H1 (cell line): Measurements from ENCODE around the gene PLEK. TPM values are rescaled to one million over a fixed set of nuclear protein-coding genes. Genes with fewer than 3 reads are reported as not detected.

Source experiments
- CTCF ChIA-PET: fragments of 300-600 bp; sonication (Branson Sonifier 250); formaldehyde crosslinking; loops from one replicate; lab custom pipeline; 2021; ENCODE audit not compliant: partially characterized antibody; lab: Charles Lee
- POLR2A ChIA-PET: fragments of 300-600 bp; sonication (Branson Sonifier 250); formaldehyde crosslinking; loops from one replicate; lab custom pipeline; 2021; ENCODE audit warnings: inconsistent platforms; ENCODE audit not compliant: partially characterized antibody; lab: Charles Lee
- DNase-seq, 2 experiments: peaks; one replicate each; pipeline versions ENCODE4 v3.0.0 to v3.0.0-alpha.2; 2010 to 2022; ENCODE audit warnings: low spot score in 2 of 2, low read depth in 1 of 2, mixed read lengths in 1 of 2
- FAIRE-seq: peaks from 2 replicates; lab custom pipeline; 2011; peaks lifted over from hg19 to GRCh38; lab: Jason Lieb, UNC
- H2AFZ ChIP-seq: 2 replicates; pipeline ENCODE4 v1.8.1; 2012; ENCODE audit warnings: low read length, inconsistent platforms
- H2AK5ac ChIP-seq: 2 replicates; pipeline ENCODE4 v1.6.1; 2013; ENCODE audit warnings: low read depth, low read length
- H2BK120ac ChIP-seq: replicated peaks from 2 replicates; pipeline ENCODE3; 2013; ENCODE audit warnings: low read depth, low read length, inconsistent platforms
- H2BK12ac ChIP-seq: 2 replicates; pipeline ENCODE4 v1.6.1; 2013; ENCODE audit warnings: low read depth, low read length
- H2BK15ac ChIP-seq: 2 replicates; pipeline ENCODE4 v1.6.1; 2013; ENCODE audit warnings: low read length
- H2BK20ac ChIP-seq: 2 replicates; pipeline ENCODE4 v1.6.1; 2013; ENCODE audit warnings: low read length
- H2BK5ac ChIP-seq: 2 replicates; pipeline ENCODE4 v1.6.1; 2013; ENCODE audit warnings: low read depth, low read length
- H3K14ac ChIP-seq: 2 replicates; pipeline ENCODE4 v1.6.1; 2013; ENCODE audit warnings: inconsistent platforms; ENCODE audit not compliant: insufficient read length
- H3K18ac ChIP-seq: 2 replicates; pipeline ENCODE4 v1.6.1; 2013; ENCODE audit warnings: low read length; ENCODE audit errors: extremely low read depth
- H3K23ac ChIP-seq: 2 replicates; pipeline ENCODE4 v1.6.1; 2013; ENCODE audit warnings: inconsistent platforms; ENCODE audit not compliant: insufficient read length
- H3K23me2 ChIP-seq: 2 replicates; pipeline ENCODE4 v1.6.1; 2013; ENCODE audit warnings: low read depth, low read length
- H3K27ac ChIP-seq: 2 replicates; pipeline ENCODE4 v1.6.1; 2011; ENCODE audit warnings: low read depth, low read length, inconsistent platforms
- H3K27me3 ChIP-seq, 4 experiments: replicated peaks in 1 of 4; 1 replicate in 1 of 4; 2 replicates in 3 of 4; pipeline versions ENCODE4 v1.6.1 to v1.8.1; 2011 to 2013; ENCODE audit warnings: low read length in 3 of 4, mild to moderate bottlenecking in 3 of 4, inconsistent platforms in 2 of 4, mixed read lengths in 2 of 4, moderate library complexity in 1 of 4; ENCODE audit not compliant: control insufficient read depth in 3 of 4, insufficient read depth in 3 of 4; ENCODE audit errors: extremely low read depth in 1 of 4
- H3K36me3 ChIP-seq, 4 experiments: 2 replicates each; pipeline versions ENCODE4 v1.6.1 to v1.8.1; 2011 to 2013; ENCODE audit warnings: mild to moderate bottlenecking in 4 of 4, low read length in 3 of 4, moderate library complexity in 2 of 4, control low read depth in 1 of 4, inconsistent platforms in 1 of 4; ENCODE audit not compliant: insufficient read depth in 4 of 4, control insufficient read depth in 2 of 4
- H3K4ac ChIP-seq: replicated peaks from 2 replicates; pipeline ENCODE3; 2013; ENCODE audit warnings: low read length, low read depth, mixed read lengths, inconsistent platforms; ENCODE audit not compliant: insufficient read length
- H3K4me1 ChIP-seq, 4 experiments: replicated peaks in 1 of 4; 1 replicate in 1 of 4; 2 replicates in 3 of 4; pipeline versions ENCODE4 v1.6.1 to v1.8.1; 2011 to 2013; ENCODE audit warnings: low read length in 3 of 4, inconsistent platforms in 2 of 4, mixed read lengths in 1 of 4; ENCODE audit not compliant: insufficient read depth in 4 of 4, control insufficient read depth in 3 of 4
- H3K4me2 ChIP-seq, 2 experiments: 2 replicates each; pipeline versions ENCODE4 v1.6.1 to v1.8.1; 2011 to 2013; ENCODE audit warnings: low read depth in 2 of 2, low read length in 2 of 2, control low read depth in 1 of 2, inconsistent platforms in 1 of 2, mild to moderate bottlenecking in 1 of 2; ENCODE audit not compliant: insufficient read depth in 1 of 2
- H3K4me3 ChIP-seq, 4 experiments: fragments of 200-600, 300-600 bp in 1 of 4; sonication (generic), shearing (Covaris generic), sonication (Bioruptor Twin) in 1 of 4; 2 replicates each; pipeline versions ENCODE4 v1.5.1 to v1.8.1; 2011 to 2016; ENCODE audit warnings: low read length in 4 of 4, low read depth in 3 of 4, control low read depth in 2 of 4, inconsistent platforms in 2 of 4, mild to moderate bottlenecking in 2 of 4, mixed read lengths in 1 of 4, moderate library complexity in 1 of 4; ENCODE audit not compliant: insufficient read depth in 2 of 4; ENCODE audit errors: extremely low read depth in 1 of 4
- H3K56ac ChIP-seq: replicated peaks from 2 replicates; pipeline ENCODE3; 2013; ENCODE audit warnings: low read depth, mild to moderate bottlenecking, mixed read lengths, low read length, inconsistent platforms; ENCODE audit not compliant: insufficient read length
- H3K79me1 ChIP-seq: 2 replicates; pipeline ENCODE4 v1.6.1; 2013; ENCODE audit warnings: low read depth, low read length, control low read depth
- H3K79me2 ChIP-seq, 2 experiments: 2 replicates each; pipeline versions ENCODE4 v1.6.1 to v1.8.1; 2012 to 2013; ENCODE audit warnings: low read length in 2 of 2, mild to moderate bottlenecking in 2 of 2, inconsistent platforms in 1 of 2; ENCODE audit not compliant: insufficient read depth in 2 of 2, control insufficient read depth in 1 of 2
- H3K9ac ChIP-seq, 4 experiments: replicated peaks in 1 of 4; 1 replicate in 1 of 4; 2 replicates in 3 of 4; pipeline versions ENCODE4 v1.6.1 to v1.8.1; 2011 to 2013; ENCODE audit warnings: low read depth in 3 of 4, low read length in 3 of 4, control low read depth in 2 of 4, mild to moderate bottlenecking in 2 of 4, moderate library complexity in 2 of 4, inconsistent platforms in 1 of 4; ENCODE audit errors: extremely low read depth in 1 of 4
- H3K9me3 ChIP-seq, 2 experiments: 2 replicates each; pipeline versions ENCODE4 v1.6.1 to v1.8.1; 2012 to 2013; ENCODE audit warnings: mild to moderate bottlenecking in 2 of 2, moderate library complexity in 2 of 2, control low read depth in 1 of 2, inconsistent platforms in 1 of 2, low read depth in 1 of 2, low read length in 1 of 2, mixed read lengths in 1 of 2; ENCODE audit not compliant: insufficient read depth in 2 of 2
- H4K20me1 ChIP-seq, 2 experiments: replicated peaks in 1 of 2; 2 replicates each; pipeline versions ENCODE3 to v1.8.1; 2011 to 2013; ENCODE audit warnings: inconsistent platforms in 2 of 2, low read length in 2 of 2, mild to moderate bottlenecking in 1 of 2; ENCODE audit not compliant: insufficient read depth in 2 of 2, control insufficient read depth in 1 of 2
- H4K5ac ChIP-seq: 2 replicates; pipeline ENCODE4 v1.6.1; 2013; ENCODE audit warnings: low read length, low read depth, mixed read lengths, inconsistent platforms; ENCODE audit not compliant: insufficient read length
- H4K8ac ChIP-seq: 2 replicates; pipeline ENCODE4 v1.8.0; 2013; ENCODE audit warnings: mild to moderate bottlenecking, moderate library complexity, low read length, inconsistent platforms; ENCODE audit not compliant: insufficient read depth; ENCODE audit errors: extremely low read depth
- H4K91ac ChIP-seq: replicated peaks from 2 replicates; pipeline ENCODE3; 2013; ENCODE audit warnings: low read length, mixed read lengths, inconsistent platforms; ENCODE audit not compliant: insufficient read length
- POU5F1 ChIP-seq: IDR thresholded peaks from 2 replicates; pipeline ENCODE4 v1.6.1; 2011; ENCODE audit warnings: low read depth, mild to moderate bottlenecking, low read length, moderate library complexity
- SIX5 ChIP-seq: IDR thresholded peaks from 2 replicates; pipeline ENCODE4 v1.6.1; 2011; ENCODE audit warnings: mild to moderate bottlenecking, low read depth, low read length
- SP4 ChIP-seq: IDR thresholded peaks from 2 replicates; pipeline ENCODE4 v1.6.1; 2012; ENCODE audit warnings: low read length, inconsistent platforms
- WGBS, 2 experiments: shearing (Covaris generic) in 1 of 2; methylation state at CpG; one replicate each; pipeline versions ENCODE4 v1.1.6 to v1.1.7; 2013 to 2015; ENCODE audit warnings: low lambda C conversion rate in 2 of 2, mixed read lengths in 2 of 2, inconsistent platforms in 1 of 2, low coverage in 1 of 2, missing lambda C conversion rate in 1 of 2; ENCODE audit not compliant: insufficient replicate concordance in 2 of 2, insufficient coverage in 1 of 2, insufficient read length in 1 of 2; ENCODE audit errors: extremely low coverage in 1 of 2, missing lambda C conversion rate in 1 of 2; 5-methylcytosine and 5-hydroxymethylcytosine counted together
- polyA plus RNA-seq, 7 experiments: library from polyadenylated mRNA; depleted of rRNA in 3 of 7; stranded (reverse) in 5 of 7; unstranded in 2 of 7; fragments of >200 nt in 5 of 7; fragments of 200-250 nt in 2 of 7; gene quantifications; 1 replicate in 5 of 7; 2 replicates in 1 of 7; 4 replicates in 1 of 7; pipeline versions ENCODE4 v1.2.1 to v1.2.3, GENCODE V29; 2011 to 2013; ENCODE audit warnings: missing spikeins in 2 of 7, mixed read lengths in 2 of 7
- total RNA-seq: library from RNA; stranded (reverse); fragmentation: NEBNext Ultra II Directional; extraction: Animal tissue kit (Norgen Biotek cat#: 25700); gene quantifications from 2 replicates; pipeline ENCODE4 v1.2.1, GENCODE V29; 2021

PLEK gene
- total and polyA plus RNA-seq, 2 of the 8 experiments (the other 6 are each of a cell fraction or from before 2014, with no cell fraction given): not detected

- Histone ChIP-seq H3K27ac (no peak overlapping the region), H2AFZ (0 out of 2 replicates have a peak overlapping the region, but pooled peaks have one; percentile 40), H3K56ac (no peak overlapping the region), H3K4me3 (no peak overlapping the region), H4K20me1 (no peaks in the 10 kb centered on the region), H3K23ac (no peak overlapping the region), H2BK12ac (no peak overlapping the region), H3K79me2 (no peaks in the 10 kb centered on the region), H3K27me3 (no peaks in the 10 kb centered on the region), H3K18ac (no peak overlapping the region), H4K8ac (no peak overlapping the region), H2BK120ac (no peak overlapping the region), H3K36me3 (no peaks in the 10 kb centered on the region), H3K9ac (no peak overlapping the region), H2AK5ac (no peak overlapping the region), H4K5ac (no peak overlapping the region), H3K23me2 (no peaks in the 10 kb centered on the region), H2BK15ac (no peak overlapping the region), H2BK20ac (no peak overlapping the region), H3K79me1 (no peaks in the 10 kb centered on the region), H2BK5ac (no peak overlapping the region), H3K9me3 (no peaks in the 10 kb centered on the region), H3K4me1 (no peaks in the 10 kb centered on the region), H3K4me2 (no peak overlapping the region), H3K14ac (no peak overlapping the region), H4K91ac (no peak overlapping the region), H3K4ac (no peak overlapping the region)
- ChIA-PET CTCF (interaction anchor here (3.0 kb wide), 1 partner anchor 32 kb away, joined by 13 read pairs; no protein-coding TSS in a partner anchor), POLR2A (no interaction called here)
- no peak for FAIRE-seq
- 66% methylated on average over 5 of the region's 5 CpGs; no CpG with 5 or more reads in 1 of the 2 experiments for WGBS, 2 experiments
- TF ChIP-seq SP4 (no peak), SIX5 (no peak), POU5F1 (no peak)
- DNase-seq: no peak
These were observed 36.2 kb upstream of the PLEK start for GRCh38 chr2:68328901-68329300.
